Activated CD4-positive, alpha-beta T cell treated with anti-CD3 and anti-CD28 coated beads, Interleukin-2, amount 50 U/mL, for 4 hours (primary cell): ENCODE data around the gene CEP63.
"Not testable (repeated sequence)": the region's sequence is repeated elsewhere in the genome, so short reads cannot be mapped to it uniquely, and the experiment has no call there.

Experiments
- DNase-seq, 2 experiments: peaks; one replicate each; pipeline ENCODE4 v3.0.0-alpha.2; 2020

The CEP63 gene

GRCh38 chr3:134522541-134522940 is 36.7 kb downstream of the CEP63 start:
- DNase-seq: no peak

- no peak for DNase-seq
Observed at GRCh38 chr3:134525293-134525692, 39.4 kb downstream of the CEP63 start.

GRCh38 chr3:134526319-134526718 is 40.5 kb downstream of the CEP63 start:
- no peak for DNase-seq

GRCh38 chr3:134527037-134527436 is 41.2 kb downstream of the CEP63 start:
- DNase-seq: no peak

GRCh38 chr3:134527538-134528186 is 41.8 kb downstream of the CEP63 start:
- DNase-seq: no peak

- DNase-seq: no peak
Observed at GRCh38 chr3:134533493-134533892, 47.6 kb downstream of the CEP63 start.

- DNase-seq: no peak
Observed at GRCh38 chr3:134535186-134535970, 49.5 kb downstream of the CEP63 start.

GRCh38 chr3:134536781-134537180 is 50.9 kb downstream of the CEP63 start:
- no peak for DNase-seq

GRCh38 chr3:134542287-134542958 is 56.6 kb downstream of the CEP63 start:
- no peak for DNase-seq

GRCh38 chr3:134543113-134543512 is 57.3 kb downstream of the CEP63 start:
- no peak for DNase-seq

GRCh38 chr3:134544316-134544715 is 58.5 kb downstream of the CEP63 start:
- DNase-seq: no peak

GRCh38 chr3:134544783-134545182 is 58.9 kb downstream of the CEP63 start:
- DNase-seq: not testable (repeated sequence)

GRCh38 chr3:134545818-134546217 is 60.0 kb downstream of the CEP63 start:
- DNase-seq: no peak

GRCh38 chr3:134552784-134553183 is 66.9 kb downstream of the CEP63 start:
- no peak for DNase-seq

- no peak for DNase-seq
Observed at GRCh38 chr3:134559591-134559990, 73.7 kb downstream of the CEP63 start.

GRCh38 chr3:134562055-134562454 is 76.2 kb downstream of the CEP63 start:
- DNase-seq: no peak

- no peak for DNase-seq
Observed at GRCh38 chr3:134563601-134564000, 77.7 kb downstream of the CEP63 start.

- DNase-seq: no peak
Observed at GRCh38 chr3:134564991-134565390, 79.1 kb downstream of the CEP63 start.

- DNase-seq: no peak
Observed at GRCh38 chr3:134567605-134568004, 81.7 kb downstream of the CEP63 start.

GRCh38 chr3:134568790-134569189 is 82.9 kb downstream of the CEP63 start:
- DNase-seq: no peak

- not testable (repeated sequence) for DNase-seq
Observed at GRCh38 chr3:134569899-134570298, 84.0 kb downstream of the CEP63 start.

- DNase-seq: no peak
Observed at GRCh38 chr3:134576426-134576825, 90.6 kb downstream of the CEP63 start.

GRCh38 chr3:134576831-134577230 is 91.0 kb downstream of the CEP63 start:
- DNase-seq: no peak

GRCh38 chr3:134579141-134579665 is 93.3 kb downstream of the CEP63 start:
- no peak for DNase-seq
